Measurements from ENCODE around the gene LEMD3.

- TF ChIP-seq CTCF (IDR thresholded peaks at IDR 0.05) (no peak), POLR2AphosphoS5 (IDR thresholded peaks at IDR 0.05) (no peak), EP300 (IDR thresholded peaks at IDR 0.05) (no peak), POLR2A (IDR thresholded peaks at IDR 0.05) (no peak)
Observed at GRCh38 chr12:65292241-65292640, 122.9 kb downstream of the LEMD3 start.
